SK-N-SH treated with all-trans-retinoic acid at 6 μM for 48 hours (cell line): ENCODE results near the gene SPATA21.
"Not testable (repeated sequence)": the region's sequence is repeated elsewhere in the genome, so short reads cannot be mapped to it uniquely, and the experiment has no call there.

Experiments used
- ATAC-seq: fragments of 200-7000 bp; cut with Tn5 transposase; 3 replicates; pipeline ENCODE4 v1.9.1; 2020; ENCODE audit warnings: mild to moderate bottlenecking, moderate library complexity
- ARNTL ChIP-seq: fragments of 450-650 bp; formaldehyde crosslinking; IDR thresholded peaks from 2 replicates; pipeline ENCODE4 v1.5.0; 2020; ENCODE audit warnings: low read depth, mild to moderate bottlenecking, moderate library complexity, borderline replicate concordance
- BACH2 ChIP-seq: fragments of 250-450 bp; sonication (Bioruptor Pico); IDR thresholded peaks from 2 replicates; pipeline ENCODE4 v1.9.0; 2021; ENCODE audit warnings: mild to moderate bottlenecking, borderline replicate concordance
- CREB5 ChIP-seq: fragments of 250-450 bp; sonication (Bioruptor Pico); IDR thresholded peaks from 2 replicates; pipeline ENCODE4 v1.5.1; 2020; ENCODE audit warnings: low read depth, mild to moderate bottlenecking, moderate library complexity
- CSDC2 ChIP-seq: fragments of 250-450 bp; sonication (Bioruptor Pico); IDR thresholded peaks from 2 replicates; pipeline ENCODE4 v1.5.0; 2020; ENCODE audit warnings: mild to moderate bottlenecking, moderate library complexity
- CSRNP3 ChIP-seq: fragments of 250-450 bp; sonication (Bioruptor Pico); IDR thresholded peaks from 2 replicates; pipeline ENCODE4 v1.5.1; 2021; ENCODE audit warnings: mild to moderate bottlenecking, moderate library complexity
- ESRRG ChIP-seq: fragments of 250-450 bp; sonication (Bioruptor Pico); IDR thresholded peaks from 2 replicates; pipeline ENCODE4 v1.6.1; 2021; ENCODE audit warnings: mild to moderate bottlenecking
- GLIS3 ChIP-seq: fragments of 250-450 bp; sonication (Bioruptor Pico); IDR thresholded peaks from 2 replicates; pipeline ENCODE4 v1.5.0; 2020; ENCODE audit warnings: mild to moderate bottlenecking, moderate library complexity
- ISL1 ChIP-seq: fragments of 250-450 bp; sonication (Bioruptor Pico); IDR thresholded peaks from 2 replicates; pipeline ENCODE4 v2.1.2; 2022; ENCODE audit warnings: mild to moderate bottlenecking, moderate library complexity
- OSR1 ChIP-seq: fragments of 250-450 bp; sonication (Bioruptor Pico); IDR thresholded peaks from 2 replicates; pipeline ENCODE4 v1.8.0; 2022; ENCODE audit warnings: moderate library complexity, mild to moderate bottlenecking, inconsistent platforms
- PATZ1 ChIP-seq: fragments of 250-450 bp; sonication (Bioruptor Pico); IDR thresholded peaks from 2 replicates; pipeline ENCODE4 v1.8.0; 2020; ENCODE audit warnings: mild to moderate bottlenecking, moderate library complexity, borderline replicate concordance
- POU6F1 ChIP-seq: fragments of 250-450 bp; sonication (Bioruptor Pico); IDR thresholded peaks from 2 replicates; pipeline ENCODE4 v1.8.0; 2021; ENCODE audit warnings: low read depth, mild to moderate bottlenecking, moderate library complexity, borderline replicate concordance
- PPARA ChIP-seq: fragments of 250-450 bp; sonication (Bioruptor Pico); IDR thresholded peaks from 2 replicates; pipeline ENCODE4 v1.5.0; 2020; ENCODE audit warnings: mild to moderate bottlenecking, borderline replicate concordance
- RARB ChIP-seq: fragments of 250-450 bp; sonication (Bioruptor Pico); IDR thresholded peaks from 2 replicates; pipeline ENCODE4 v1.8.0; 2021; ENCODE audit warnings: mild to moderate bottlenecking, moderate library complexity
- SNAI2 ChIP-seq: fragments of 250-450 bp; sonication (Bioruptor Pico); IDR thresholded peaks from 2 replicates; pipeline ENCODE4 v1.5.0; 2020; ENCODE audit warnings: mild to moderate bottlenecking, moderate library complexity
- TCF4 ChIP-seq: fragments of 250-450 bp; sonication (Bioruptor Pico); IDR thresholded peaks from 2 replicates; pipeline ENCODE4 v1.8.0; 2021; ENCODE audit warnings: mild to moderate bottlenecking, moderate library complexity, borderline replicate concordance
- TSHZ2 ChIP-seq: fragments of 250-450 bp; sonication (Bioruptor Pico); IDR thresholded peaks from 2 replicates; pipeline ENCODE4 v1.5.0; 2020; ENCODE audit warnings: mild to moderate bottlenecking, moderate library complexity
- ZC3H10 ChIP-seq: fragments of 250-450 bp; sonication (Bioruptor Pico); IDR thresholded peaks from 2 replicates; pipeline ENCODE4 v1.5.1; 2021; ENCODE audit warnings: mild to moderate bottlenecking, moderate library complexity
- ZFP3 ChIP-seq: fragments of 250-450 bp; sonication (Bioruptor Pico); IDR thresholded peaks from 2 replicates; pipeline ENCODE4 v1.5.0; 2020; ENCODE audit warnings: mild to moderate bottlenecking, moderate library complexity
- ZNF565 ChIP-seq: fragments of 450-650 bp; formaldehyde crosslinking; conservative IDR thresholded peaks from 2 replicates; pipeline ENCODE4 v1.5.0; 2020; ENCODE audit warnings: low read depth, mild to moderate bottlenecking, moderate library complexity
- ZNF8 ChIP-seq: fragments of 450-650 bp; formaldehyde crosslinking; IDR thresholded peaks from 2 replicates; pipeline ENCODE4 v1.5.0; 2020; ENCODE audit warnings: mild to moderate bottlenecking, moderate library complexity

SPATA21 gene

GRCh38 chr1:16458831-16459230 is 21.6 kb upstream of the SPATA21 start (continued):
- no peak for TF ChIP-seq CREB5 (CRISPR knock-in tag)

- ATAC-seq: not testable (repeated sequence)
Observed at GRCh38 chr1:16456151-16456550, 18.9 kb upstream of the SPATA21 start.

GRCh38 chr1:16454909-16455308 is 17.7 kb upstream of the SPATA21 start:
- not testable (repeated sequence) for ATAC-seq

- ATAC-seq: no peak
- TF ChIP-seq PATZ1 (CRISPR knock-in tag) (no peak), ZC3H10 (CRISPR knock-in tag) (no peak), CSRNP3 (no peak), OSR1 (no peak), TSHZ2 (CRISPR knock-in tag) (no peak), CSDC2 (CRISPR knock-in tag) (no peak), TCF4 (CRISPR knock-in tag) (no peak), GLIS3 (no peak), POU6F1 (no peak), ESRRG (no peak), RARB (no peak), BACH2 (CRISPR knock-in tag) (no peak), ZFP3 (CRISPR knock-in tag) (no peak), SNAI2 (CRISPR knock-in tag) (no peak), ISL1 (CRISPR knock-in tag) (no peak), ZNF8 (CRISPR knock-in tag) (no peak), PPARA (CRISPR knock-in tag) (no peak), ZNF565 (CRISPR knock-in tag) (no peak), ARNTL (CRISPR knock-in tag) (no peak)
Observed at GRCh38 chr1:16451841-16452528, 14.8 kb upstream of the SPATA21 start.
